ENCODE results near the gene SLC8A1.

Gene SLC8A1

DNA sequence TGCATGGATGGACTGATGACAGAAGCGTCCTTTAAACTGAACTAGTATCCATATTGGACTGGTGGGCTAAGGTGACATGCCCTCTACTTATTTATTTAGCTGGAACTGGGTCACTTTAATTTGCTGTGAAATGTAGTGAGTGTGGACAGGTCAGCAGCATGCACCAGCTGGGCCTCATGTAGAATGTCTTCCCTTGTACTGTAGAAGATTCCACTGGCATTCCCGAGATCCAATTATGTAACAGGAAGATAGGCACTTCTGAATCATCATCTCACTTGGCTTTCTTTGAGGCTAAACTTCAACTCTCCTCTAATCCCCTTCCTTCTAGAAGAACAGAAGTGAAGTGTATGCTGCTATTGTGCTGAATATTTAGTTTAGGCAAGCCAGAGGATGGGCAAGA lies 296.2 kb downstream of the SLC8A1 start:
- DNase-seq (ENCODE audit: low read depth): no peak

DNA sequence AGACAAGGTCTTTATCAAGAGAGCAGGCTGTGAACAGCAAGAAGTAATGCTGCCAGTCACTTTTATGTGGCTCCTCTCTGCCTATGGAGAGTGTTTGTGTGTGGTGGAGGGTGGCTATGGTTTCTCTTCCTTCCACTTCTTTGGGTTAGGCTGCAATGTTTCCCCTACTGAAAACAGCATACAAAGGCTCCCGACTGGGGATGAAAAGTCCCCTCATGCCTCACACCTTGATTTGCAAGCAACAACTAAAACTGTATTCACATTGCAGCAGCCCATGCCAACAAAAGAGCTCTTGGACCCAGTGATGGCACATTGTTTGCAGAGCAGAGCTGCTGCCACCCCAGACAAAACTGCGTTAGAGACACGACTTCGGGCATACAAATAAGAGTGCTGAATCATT lies 301.6 kb downstream of the SLC8A1 start:
- no peak for DNase-seq (ENCODE audit: low read depth)

DNA sequence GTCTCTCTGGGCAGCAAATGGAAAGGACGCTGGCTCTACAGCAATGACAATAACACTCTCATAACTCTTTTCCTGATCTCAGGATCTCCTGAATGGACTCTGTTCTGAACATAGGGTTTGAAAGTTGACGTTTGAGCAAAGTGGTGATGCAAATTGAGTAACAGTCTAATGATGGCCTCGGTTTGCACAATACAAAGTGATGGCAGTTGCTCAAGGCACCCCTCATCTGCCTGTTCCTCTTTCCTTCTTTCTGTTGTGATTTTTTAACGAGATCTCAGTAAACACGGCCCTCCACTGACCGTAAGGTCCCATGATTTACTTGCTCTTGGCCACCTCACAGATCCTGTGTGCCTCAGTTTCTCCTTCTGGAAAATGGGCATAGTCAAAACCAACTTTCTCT lies 303.6 kb downstream of the SLC8A1 start:
- no peak for DNase-seq (ENCODE audit: low read depth)

DNA sequence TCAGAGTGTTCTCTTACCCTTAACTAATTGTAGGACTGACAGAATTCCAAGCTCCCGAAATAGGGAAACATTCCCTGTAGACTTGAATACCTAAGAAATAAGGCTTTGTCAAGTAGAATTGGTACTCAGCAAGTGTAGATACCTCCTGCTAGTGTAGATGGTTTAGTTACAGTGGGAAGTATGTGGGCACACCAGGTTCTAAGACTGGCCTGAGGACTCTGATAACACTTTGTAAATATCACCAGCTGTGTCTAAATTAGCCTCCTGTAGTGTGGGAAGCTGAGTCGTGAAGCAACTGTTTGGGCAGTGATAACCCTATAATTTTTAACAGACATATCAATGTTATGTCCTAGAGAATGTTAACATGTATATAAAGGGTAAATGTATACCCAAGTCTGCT lies 304.5 kb downstream of the SLC8A1 start:
- no peak for DNase-seq (ENCODE audit: low read depth)

DNA sequence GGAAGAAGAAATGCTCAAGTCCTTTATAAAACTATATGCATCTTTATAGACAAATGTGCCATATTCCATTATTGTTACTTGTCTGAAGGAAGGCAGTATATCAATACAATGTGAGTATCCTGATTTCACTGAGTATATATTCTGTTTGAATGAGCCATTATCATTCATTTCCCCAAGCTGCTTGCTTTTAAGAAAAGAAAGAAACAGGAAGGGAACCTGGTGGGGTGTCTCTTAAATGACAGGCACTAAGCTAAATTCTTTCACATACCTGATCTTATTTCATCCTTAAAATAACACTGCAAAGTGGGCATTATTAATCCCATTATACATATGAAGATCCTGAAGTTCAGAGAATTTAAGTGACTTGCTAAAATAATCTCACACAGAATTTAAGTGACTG lies 307.9 kb downstream of the SLC8A1 start:
- DNase-seq (ENCODE audit: low read depth): no peak

- DNase-seq (ENCODE audit: low read depth): no peak
These were observed 313.6 kb downstream of the SLC8A1 start for GRCh38 chr2:40138314-40138713.

GRCh38 chr2:40131081-40131704 lies 320.7 kb downstream of the SLC8A1 start:
- DNase-seq (ENCODE audit: low read depth): no peak

- DNase-seq (ENCODE audit: low read depth): no peak
These were observed 321.5 kb downstream of the SLC8A1 start for GRCh38 chr2:40130251-40130994.

GRCh38 chr2:40129725-40130124 lies 322.2 kb downstream of the SLC8A1 start:
- DNase-seq (ENCODE audit: low read depth): no peak

DNA sequence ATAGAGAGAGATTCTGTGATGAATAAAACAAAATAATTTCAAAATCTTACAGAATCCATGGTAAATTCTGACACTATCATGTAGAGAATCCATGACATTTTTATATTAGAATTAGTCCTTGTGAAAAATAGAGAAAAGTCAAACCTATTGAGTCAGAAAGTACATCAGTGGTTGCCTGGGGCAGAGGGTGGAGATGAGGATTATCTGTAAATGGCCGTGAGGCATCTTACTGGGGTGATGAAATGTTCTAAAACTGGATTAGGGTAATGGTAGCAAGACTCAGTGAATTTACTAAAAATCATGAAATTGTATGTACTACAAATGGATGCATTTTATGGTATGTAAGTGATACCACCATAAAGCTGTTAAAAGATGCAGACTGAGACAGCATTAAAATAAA lies 323.1 kb downstream of the SLC8A1 start:
- DNase-seq (ENCODE audit: low read depth): no peak

DNA sequence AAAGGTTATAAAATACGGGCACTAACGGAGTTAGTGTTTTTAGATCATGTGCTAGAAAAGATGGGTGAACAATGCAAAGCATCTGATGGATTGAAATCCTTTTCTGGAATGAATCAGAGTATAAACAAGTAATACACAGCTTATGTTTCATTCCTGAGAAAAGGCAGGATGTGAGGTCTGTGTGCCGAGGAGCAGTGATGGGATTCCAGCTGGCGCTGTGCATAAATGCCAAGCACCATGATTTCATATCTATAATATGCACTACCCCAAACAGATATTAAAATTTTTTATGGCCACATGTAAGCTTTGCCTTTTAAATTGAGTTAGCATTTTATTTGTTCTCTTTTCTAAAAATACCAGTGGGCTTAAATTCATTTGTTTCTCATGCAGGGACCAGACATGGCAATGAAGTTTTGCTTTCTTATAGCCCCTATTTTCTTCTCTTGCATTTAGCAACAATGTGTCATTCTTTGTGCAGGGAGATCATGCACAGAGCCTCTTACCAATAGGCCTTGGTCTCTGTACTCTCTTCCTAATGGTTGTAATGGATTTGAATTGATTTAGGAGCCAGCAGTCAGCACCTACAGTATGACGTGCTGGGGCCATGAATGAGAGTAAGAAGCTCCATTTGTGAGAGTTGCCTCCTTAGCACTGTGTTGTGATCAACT lies 323.9 kb downstream of the SLC8A1 start:
- DNase-seq (ENCODE audit: low read depth): no peak

GRCh38 chr2:40127146-40127545 lies 324.7 kb downstream of the SLC8A1 start:
- no peak for DNase-seq (ENCODE audit: low read depth)

GRCh38 chr2:40126006-40126405 lies 325.9 kb downstream of the SLC8A1 start:
- DNase-seq (ENCODE audit: low read depth): no peak

DNA sequence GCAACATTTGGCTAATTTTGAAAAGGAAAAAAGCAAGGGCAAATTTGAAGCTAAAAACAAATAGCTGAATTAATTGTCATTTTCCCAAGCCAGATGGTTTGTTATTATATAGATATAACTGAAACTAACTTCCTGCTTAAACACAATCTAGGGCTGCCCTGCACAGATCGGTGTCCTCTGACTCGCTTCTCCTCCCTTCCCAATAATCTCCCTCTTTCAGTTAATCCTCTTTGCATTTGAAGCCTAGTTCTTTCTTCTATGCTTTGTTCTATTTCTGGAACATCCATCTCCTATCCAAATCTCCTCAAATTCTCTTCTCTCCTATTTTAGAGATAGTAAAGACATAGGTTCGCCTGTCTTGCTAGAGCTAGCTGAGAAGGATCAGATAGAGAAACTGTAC lies 328.1 kb downstream of the SLC8A1 start:
- DNase-seq (ENCODE audit: low read depth): no peak

- no peak for DNase-seq (ENCODE audit: low read depth)
These were observed 328.6 kb downstream of the SLC8A1 start for GRCh38 chr2:40123326-40123725.

- no peak for DNase-seq (ENCODE audit: low read depth)
These were observed 330.9 kb downstream of the SLC8A1 start for GRCh38 chr2:40120957-40121356.

GRCh38 chr2:40120026-40120425 lies 331.9 kb downstream of the SLC8A1 start:
- DNase-seq (ENCODE audit: low read depth): no peak

- DNase-seq (ENCODE audit: low read depth): no peak
These were observed 333.3 kb downstream of the SLC8A1 start for GRCh38 chr2:40118622-40119021.

DNA sequence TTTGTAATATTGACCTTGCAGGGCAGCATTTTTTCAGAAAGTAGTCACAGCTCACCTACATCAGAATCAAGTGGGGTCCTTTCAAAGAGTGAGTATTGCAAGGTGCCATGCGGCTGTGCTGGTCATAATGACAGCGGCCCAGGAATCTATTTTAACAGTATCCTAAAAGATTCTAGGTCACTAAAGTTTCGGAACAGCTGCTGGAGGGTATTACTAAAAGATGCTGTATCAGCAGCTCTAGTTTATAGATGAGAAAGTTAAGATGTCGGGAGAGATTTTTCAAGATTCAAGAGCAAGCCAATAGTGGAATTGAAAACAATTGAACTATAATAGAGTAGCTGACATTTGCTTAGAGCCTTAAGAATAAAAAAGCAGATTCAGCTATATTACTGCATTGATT lies 336.0 kb downstream of the SLC8A1 start:
- DNase-seq (ENCODE audit: low read depth): no peak

GRCh38 chr2:40115348-40115747 lies 336.5 kb downstream of the SLC8A1 start:
- no peak for DNase-seq (ENCODE audit: low read depth)

GRCh38 chr2:40113997-40114396 lies 337.9 kb downstream of the SLC8A1 start:
- no peak for DNase-seq (ENCODE audit: low read depth)

- DNase-seq (ENCODE audit: low read depth): no peak
These were observed 338.5 kb downstream of the SLC8A1 start for GRCh38 chr2:40113272-40113968.

DNA sequence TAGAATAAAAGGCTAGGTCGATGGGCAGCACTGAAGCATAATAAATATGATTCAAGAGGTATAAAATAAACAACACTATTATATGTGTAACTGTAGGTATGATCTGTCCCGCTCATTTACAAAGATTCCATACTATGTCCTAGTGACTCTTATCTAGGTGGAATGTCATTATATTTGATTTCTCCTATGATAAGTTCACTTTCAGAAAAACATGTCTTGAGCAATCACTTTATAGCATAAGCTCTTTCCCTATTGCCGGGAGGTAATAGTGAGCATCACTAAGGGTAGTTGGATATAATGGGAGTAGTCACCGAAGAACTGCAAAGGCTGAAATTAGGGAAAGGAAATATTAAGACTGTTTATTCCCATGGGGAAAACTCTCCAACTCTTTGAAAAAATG lies 342.5 kb downstream of the SLC8A1 start:
- DNase-seq (ENCODE audit: low read depth): no peak
